Heart right ventricle (tissue), 16 donors: ENCODE data around the gene PXDN. TPM values are rescaled to one million over a fixed set of nuclear protein-coding genes. Genes with fewer than 3 reads are reported as not detected.
A peak's percentile ranks its signal among the peaks of the same experiment; 100 is the strongest.

Experiments used
- ATAC-seq, 8 donors: fragments of 200-7000 bp; cut with Tn5 transposase; one replicate each; pipeline ENCODE4 v1.9.1; 2020; ENCODE audit warnings: mild to moderate bottlenecking in 8 of 8, moderate library complexity in 8 of 8, moderate number of reproducible peaks in 1 of 8
- DNase-seq, 2 donors: peaks; one replicate each; pipeline ENCODE4 v3.0.0-alpha.2; 2020
- H3K27ac ChIP-seq, 10 donors: fragments of 200-600 bp; sonication (generic) in 2 of 10; one replicate each; pipeline versions ENCODE4 v1.5.0 to v1.8.0; 2020 to 2022; ENCODE audit warnings: mild to moderate bottlenecking in 3 of 10
- H3K27me3 ChIP-seq, 7 donors: fragments of 200-600 bp; one replicate each; pipeline ENCODE4 v1.8.0; 2021 to 2022; ENCODE audit warnings: mild to moderate bottlenecking in 2 of 7
- H3K36me3 ChIP-seq, 9 donors: fragments of 200-600 bp; sonication (generic) in 1 of 9; one replicate each; pipeline versions ENCODE4 v1.5.0 to v1.8.0; 2020 to 2022; ENCODE audit warnings: mild to moderate bottlenecking in 2 of 9
- H3K4me1 ChIP-seq, 9 donors: fragments of 200-600 bp; sonication (generic) in 1 of 9; one replicate each; pipeline versions ENCODE4 v1.5.0 to v1.8.0; 2020 to 2022; ENCODE audit warnings: mild to moderate bottlenecking in 4 of 9
- H3K4me3 ChIP-seq, 10 donors: fragments of 200-600 bp; sonication (generic) in 2 of 10; one replicate each; pipeline versions ENCODE4 v1.5.0 to v1.8.0; 2020 to 2022; ENCODE audit warnings: mild to moderate bottlenecking in 7 of 10, moderate library complexity in 2 of 10
- H3K9me3 ChIP-seq, 11 donors: fragments of 200-600 bp in 10 of 11; sonication (generic) in 2 of 11; one replicate each; pipeline versions ENCODE4 v1.5.0 to v1.8.0; 2013 to 2022; ENCODE audit warnings: mild to moderate bottlenecking in 2 of 11, control low read depth in 1 of 11, moderate library complexity in 1 of 11
- CTCF ChIP-seq, 9 donors: fragments of 200-600 bp; sonication (generic) in 2 of 9; IDR thresholded peaks; one replicate each; pipeline versions ENCODE4 v1.5.0 to v1.8.0; 2021 to 2022; ENCODE audit warnings: antibody characterized with exemption in 9 of 9, mild to moderate bottlenecking in 5 of 9, moderate library complexity in 1 of 9
- WGBS, 2 donors: extraction: QIAGEN DNeasy Blood & Tissue Kit; methylation state at CpG; one replicate each; pipeline ENCODE4 v1.1.7; 2013; ENCODE audit warnings: inconsistent platforms in 1 of 2; 5-methylcytosine and 5-hydroxymethylcytosine counted together
- intact Hi-C, 10 donors: fragments of 100-400 bp; cut with DNase I; formaldehyde crosslinking; loops; one replicate each; pipeline versions ENCODE4 v1.11.1 to v1.14.2; 2022
- polyA plus RNA-seq, 2 donors: library from polyadenylated mRNA; stranded (reverse); fragments of 200-250 nt; gene quantifications; one replicate each; pipeline ENCODE4 v1.2.3, GENCODE V29; 2013
- total RNA-seq, 10 donors: library from RNA; stranded (reverse); fragmentation: NEBNext Ultra II Directional in 3 of 10; extraction: Animal tissue kit (Norgen Biotek cat#: 25700) in 3 of 10; gene quantifications; one replicate each; pipeline versions ENCODE4 v1.2.1 to v1.2.4, GENCODE V29; 2021 to 2023
- donor health status: Arrhythmogenic right ventricular cardiomyopathy.
- donor health status: ischemic (EF 13 %, LVEDD 7.1; RV severe dilation, severe dysfunction).
- donor health status: healthy with polysubstance abuse.
- donor health status: DM: no; HTN: yes; CAD: no.
- donor health status: DM: no; HTN: no; CAD: no.
- donor health status: ischemic (EF 25% LVEDD 6.9; RV normal size, moderate dysfunction).
- donor health status: ischemic (EF 25% LVEDD 5.7; RV mildly dilated, moderate dysfunction).
- donor health status: healthy.
- donor health status: DM: yes; HTN: yes; CAD: no.
- donor health status: Ischemic cardiomyopathy.
- donor health status: ischemic (EF 35%, LVEDD 5.7; RV mildly dilated, moderate dysfunction).
- donor health status: nonischemic (EF 11% LVEDD 7.7; RV severe dilation, severe dysfunction).
- donor health status: DM: yes; HTN: yes; CAD: no.
- donor health status: PGD.
- donor health status: ischemic (EF 29% LVEDD 5.4; RV normal size, mild dysfunction).
- donor health status: nonischemic (EF 23%, LVEDD 6.1; RV moderate dilation, normal function).

PXDN gene
- total and polyA plus RNA-seq, 12 donors = 7.8 to 65.0 (median 18.9) TPM

DNA sequence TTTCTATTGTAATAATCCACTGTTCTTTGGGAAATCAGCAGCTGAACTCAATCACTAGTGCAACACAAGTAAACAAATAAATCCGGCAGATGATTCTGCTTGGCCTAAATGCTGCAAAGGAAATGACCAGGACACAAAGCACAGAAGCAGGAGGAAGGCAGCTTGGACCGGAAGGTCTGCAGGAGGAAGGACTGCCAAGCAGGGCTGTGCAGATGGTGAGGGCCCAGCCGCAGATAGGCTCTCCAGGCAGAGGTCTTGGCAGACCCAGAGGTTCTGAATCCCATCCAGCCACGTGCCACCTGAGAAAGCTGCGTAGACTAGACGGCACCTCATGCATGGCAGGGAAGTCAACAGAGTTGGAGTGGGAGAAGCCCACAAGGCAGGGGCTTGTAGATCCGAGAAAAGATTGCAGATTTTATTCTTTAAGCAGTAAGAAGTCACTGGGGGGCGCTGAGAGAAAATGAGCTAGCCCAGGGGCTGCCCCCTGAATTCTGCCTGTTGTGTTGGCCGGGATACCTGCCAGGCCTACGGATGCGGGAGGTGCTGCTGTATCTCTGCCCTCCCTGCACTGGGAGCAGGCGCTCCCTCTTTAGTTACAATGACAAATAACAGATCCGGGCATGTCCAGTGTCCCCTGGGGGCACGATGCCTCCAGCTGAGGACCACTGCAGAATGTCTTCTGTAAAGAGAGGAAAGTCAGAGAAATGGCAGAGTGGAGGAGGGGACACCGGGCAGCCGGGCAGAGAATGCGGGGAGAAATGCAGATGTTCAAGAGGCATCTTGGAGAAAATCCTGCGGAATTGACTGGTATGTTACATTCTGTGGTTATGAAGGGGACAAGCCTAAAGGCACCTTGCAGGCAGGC, 153.5 kb downstream of the PXDN start:
- H3K27me3 ChIP-seq = peaks cover 0 to 20% (median 0%) of the 10 kb centered on the region in 7 donors
- no peaks in the 10 kb centered on the region for H3K36me3 ChIP-seq
- peaks cover 5 to 54% (median 41%) of the 10 kb centered on the region in 9 donors for H3K4me1 ChIP-seq
- no peak for DNase-seq
- intact Hi-C loops = loop anchor here in 8 of 10 donors (2.0 to 10.0 kb wide), 7 partner anchors 41 to 161 kb away; partner anchors contain the start of gene PXDN (in 3 of the 8)
- peaks cover 0 to 6% (median 0%) of the 10 kb centered on the region in 11 donors for H3K9me3 ChIP-seq
- TF ChIP-seq CTCF (IDR thresholded peaks at IDR 0.05) = peak in 2 of 9 donors; percentile 10 to 21
- H3K4me3 ChIP-seq = peak overlapping the region in 5 of 10 donors; percentile 7 to 41 (median 30)
- 47 to 50% methylated on average over 18 of the region's 18 CpGs for WGBS, 2 donors
- H3K27ac ChIP-seq = peak overlapping the region in 9 of 10 donors; percentile 2 to 84 (median 65)
- peak in 5 of 8 donors; percentile 12 to 39 (median 19) for ATAC-seq

GRCh38 chr2:1588978-1589621, 155.2 kb downstream of the PXDN start:
- ATAC-seq = no peak
- WGBS, 2 donors = 82 to 84% methylated on average over 15 of the region's 15 CpGs
- Histone ChIP-seq H3K27me3 (peaks cover 0 to 21% (median 0%) of the 10 kb centered on the region in 7 donors), H3K36me3 (no peaks in the 10 kb centered on the region), H3K9me3 (peaks cover 0 to 6% (median 0%) of the 10 kb centered on the region in 11 donors), H3K4me1 (peaks cover 5 to 51% (median 37%) of the 10 kb centered on the region in 9 donors), H3K4me3 (no peak overlapping the region), H3K27ac (no peak overlapping the region)
- TF ChIP-seq CTCF (IDR thresholded peaks at IDR 0.05) = no peak
- no peak for DNase-seq
- intact Hi-C loops = no loop called here

DNA sequence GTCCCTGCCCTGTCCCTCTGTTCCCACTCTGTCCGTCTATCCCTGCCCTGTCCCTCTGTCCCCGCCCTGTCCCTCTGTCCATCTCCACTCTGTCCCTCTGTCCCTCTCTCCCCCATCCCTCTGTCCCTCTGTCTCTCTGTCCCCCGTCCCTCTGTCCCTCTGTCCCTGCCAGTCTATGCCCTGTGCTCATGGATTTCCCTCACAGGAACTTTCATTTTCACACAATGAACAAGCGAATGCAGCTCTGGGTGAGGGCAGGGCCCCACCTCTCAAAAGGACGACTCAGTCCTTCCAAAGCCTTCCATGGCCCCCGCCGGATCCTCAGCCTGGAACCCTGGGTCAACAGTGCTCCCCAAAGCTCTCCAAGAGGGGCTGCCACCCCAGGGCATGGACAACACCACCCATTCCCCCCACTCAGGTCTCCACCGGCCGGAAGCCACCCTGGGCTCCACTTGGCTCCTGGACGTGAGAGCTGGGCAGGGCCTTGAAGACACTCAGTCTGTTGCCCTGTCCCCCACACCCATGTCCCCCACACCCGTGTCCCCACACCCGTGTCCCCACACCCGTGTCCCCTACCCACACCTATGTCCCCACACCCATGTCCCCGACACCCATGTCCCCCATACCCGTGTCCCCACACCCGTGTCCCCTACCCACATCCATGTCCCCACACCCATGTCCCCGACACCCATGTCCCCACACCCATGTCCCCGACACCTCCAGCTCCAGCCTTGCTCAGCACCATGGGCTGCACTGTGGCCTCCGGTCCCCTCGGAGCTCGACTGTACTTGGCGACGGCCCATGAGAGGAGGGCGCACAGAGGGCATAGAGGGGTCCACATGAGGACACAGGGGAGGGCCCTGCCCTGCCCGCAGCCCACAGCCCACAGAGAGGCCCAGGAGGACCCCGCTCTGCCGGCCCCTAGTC, 156.0 kb downstream of the PXDN start:
- 87 to 88% methylated on average over 26 to 27 of the region's 27 CpGs for WGBS, 2 donors
- H3K27me3 ChIP-seq = peaks cover 0 to 22% (median 0%) of the 10 kb centered on the region in 7 donors
- ATAC-seq = no peak
- no peaks in the 10 kb centered on the region for H3K36me3 ChIP-seq
- no peak for TF ChIP-seq CTCF (IDR thresholded peaks at IDR 0.05)
- intact Hi-C loops = no loop called here
- peaks cover 0 to 6% (median 0%) of the 10 kb centered on the region in 11 donors for H3K9me3 ChIP-seq
- no peak overlapping the region for H3K27ac ChIP-seq
- H3K4me1 ChIP-seq = peaks cover 0 to 43% (median 29%) of the 10 kb centered on the region in 9 donors
- H3K4me3 ChIP-seq = no peak overlapping the region
- DNase-seq = no peak
